Kidney (tissue), 14 donors: ENCODE results near the gene RNF180. TPM values are rescaled to one million over a fixed set of nuclear protein-coding genes. Genes with fewer than 3 reads are reported as not detected.

Experiments used
- DNase-seq, 5 donors: peaks; one replicate each; pipeline ENCODE4 v3.0.0-alpha.2; 2013 to 2020
- FAIRE-seq: peaks from 2 replicates; lab custom pipeline; 2012; peaks lifted over from hg19 to GRCh38; lab: Jason Lieb, UNC
- H3K27ac ChIP-seq, 2 donors: one replicate each; pipeline ENCODE4 v1.7.0; 2013; ENCODE audit warnings: low read depth in 2 of 2, low read length in 2 of 2, inconsistent platforms in 1 of 2
- H3K27me3 ChIP-seq: one replicate; pipeline ENCODE4 v1.7.1; 2013; ENCODE audit warnings: low read length, inconsistent platforms; ENCODE audit not compliant: control insufficient read depth, insufficient read depth
- H3K36me3 ChIP-seq, 3 donors: one replicate each; pipeline versions ENCODE4 v1.7.0 to v1.7.1; 2013; ENCODE audit warnings: low read length in 3 of 3, control low read depth in 1 of 3, inconsistent platforms in 1 of 3; ENCODE audit not compliant: insufficient read depth in 3 of 3, control insufficient read depth in 2 of 3
- H3K4me1 ChIP-seq, 3 donors: one replicate each; pipeline versions ENCODE4 v1.7.0 to v1.7.1; 2013; ENCODE audit warnings: low read length in 3 of 3, inconsistent platforms in 1 of 3, low read depth in 1 of 3; ENCODE audit not compliant: control insufficient read depth in 2 of 3, insufficient read depth in 2 of 3
- H3K4me3 ChIP-seq, 3 donors: one replicate each; pipeline versions ENCODE4 v1.7.0 to v1.8.1; 2013; ENCODE audit warnings: low read length in 3 of 3, control low read depth in 1 of 3, inconsistent platforms in 1 of 3
- H3K9ac ChIP-seq, 3 donors: one replicate each; pipeline versions ENCODE4 v1.7.0 to v1.7.1; 2013; ENCODE audit warnings: low read length in 3 of 3, control low read depth in 1 of 3, inconsistent platforms in 1 of 3
- H3K9me3 ChIP-seq, 3 donors: one replicate each; pipeline versions ENCODE4 v1.7.0 to v1.7.1; 2013; ENCODE audit warnings: low read length in 3 of 3, control low read depth in 1 of 3, inconsistent platforms in 1 of 3; ENCODE audit not compliant: control insufficient read depth in 2 of 3, insufficient read depth in 1 of 3
- intact Hi-C: fragments of 100-400 bp; cut with DNase I; formaldehyde crosslinking; loops from one replicate; pipeline ENCODE4 v1.11.1; 2022
- polyA plus RNA-seq: library from polyadenylated mRNA; stranded (reverse); fragments of 350-450 nt; fragmentation: Illumina TruSeq; extraction: RNeasy Lipid Tissue Mini Kit (QIAGEN cat#74804); gene quantifications from one replicate; pipeline ENCODE4 v1.2.3, GENCODE V29; 2014; ENCODE audit warnings: low read depth, low replicate concordance; ENCODE audit not compliant: insufficient read depth
- total RNA-seq: library from RNA; stranded (reverse); fragmentation: NEBNext Ultra II Directional; extraction: Animal tissue kit (Norgen Biotek cat#: 25700); gene quantifications from one replicate; pipeline ENCODE4 v1.2.1, GENCODE V29; 2021
- TF ChIP-seq, protein P1 (sequence below): IDR thresholded peaks from 3 replicates; pipeline ENCODE4 v1.5.1; 2012; ENCODE audit warnings: mild to moderate bottlenecking, moderate library complexity, borderline replicate concordance; ENCODE audit not compliant: insufficient read depth; ENCODE audit errors: extremely low read depth
- donor health status: control.
- donor health status: control.
- donor health status: control.
- donor health status: control.
- donor health status: control.
- donor health status: DM: yes; HTN: yes; CAD: no.
- donor health status: Normal renal cell carcinoma (clear cell type).

Gene RNF180
- total and polyA plus RNA-seq, 2 donors from 2014 or later = 3.8 to 23.0 TPM

DNA sequence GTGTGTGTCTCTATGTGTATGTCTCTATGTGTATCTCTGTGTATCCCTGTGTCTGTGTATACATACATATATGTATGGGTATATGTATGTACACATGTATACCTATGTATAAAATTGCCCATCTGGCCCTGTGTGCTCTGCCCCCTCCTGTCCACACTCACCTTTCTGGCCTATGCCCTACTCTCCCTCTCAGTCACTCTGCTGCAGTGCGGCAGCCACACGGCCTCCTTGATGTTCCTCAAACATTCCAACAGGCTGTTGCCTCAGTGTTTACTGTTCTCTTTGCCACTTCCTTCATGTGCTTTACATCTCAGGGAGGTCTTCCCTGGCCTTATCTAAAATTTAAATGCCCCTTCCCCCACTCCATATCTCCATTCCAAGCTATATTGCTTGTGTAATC lies 18.3 kb upstream of the RNF180 start:
- FAIRE-seq (no peak), DNase-seq (no peak)
- no peaks in the 10 kb centered on the region for H3K36me3 ChIP-seq
- intact Hi-C loops = loop anchor here (10.0 kb wide), 2 partner anchors 57 to 467 kb away; no protein-coding TSS in a partner anchor
- TF ChIP-seq, protein P1, sequence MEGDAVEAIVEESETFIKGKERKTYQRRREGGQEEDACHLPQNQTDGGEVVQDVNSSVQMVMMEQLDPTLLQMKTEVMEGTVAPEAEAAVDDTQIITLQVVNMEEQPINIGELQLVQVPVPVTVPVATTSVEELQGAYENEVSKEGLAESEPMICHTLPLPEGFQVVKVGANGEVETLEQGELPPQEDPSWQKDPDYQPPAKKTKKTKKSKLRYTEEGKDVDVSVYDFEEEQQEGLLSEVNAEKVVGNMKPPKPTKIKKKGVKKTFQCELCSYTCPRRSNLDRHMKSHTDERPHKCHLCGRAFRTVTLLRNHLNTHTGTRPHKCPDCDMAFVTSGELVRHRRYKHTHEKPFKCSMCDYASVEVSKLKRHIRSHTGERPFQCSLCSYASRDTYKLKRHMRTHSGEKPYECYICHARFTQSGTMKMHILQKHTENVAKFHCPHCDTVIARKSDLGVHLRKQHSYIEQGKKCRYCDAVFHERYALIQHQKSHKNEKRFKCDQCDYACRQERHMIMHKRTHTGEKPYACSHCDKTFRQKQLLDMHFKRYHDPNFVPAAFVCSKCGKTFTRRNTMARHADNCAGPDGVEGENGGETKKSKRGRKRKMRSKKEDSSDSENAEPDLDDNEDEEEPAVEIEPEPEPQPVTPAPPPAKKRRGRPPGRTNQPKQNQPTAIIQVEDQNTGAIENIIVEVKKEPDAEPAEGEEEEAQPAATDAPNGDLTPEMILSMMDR = no peak
- no peak overlapping the region for H3K4me3 ChIP-seq
- no peaks in the 10 kb centered on the region for H3K9me3 ChIP-seq
- no peak overlapping the region for H3K27ac ChIP-seq
- H3K27me3 ChIP-seq = no peaks in the 10 kb centered on the region
- no peak overlapping the region for H3K9ac ChIP-seq
- no peaks in the 10 kb centered on the region for H3K4me1 ChIP-seq

DNA sequence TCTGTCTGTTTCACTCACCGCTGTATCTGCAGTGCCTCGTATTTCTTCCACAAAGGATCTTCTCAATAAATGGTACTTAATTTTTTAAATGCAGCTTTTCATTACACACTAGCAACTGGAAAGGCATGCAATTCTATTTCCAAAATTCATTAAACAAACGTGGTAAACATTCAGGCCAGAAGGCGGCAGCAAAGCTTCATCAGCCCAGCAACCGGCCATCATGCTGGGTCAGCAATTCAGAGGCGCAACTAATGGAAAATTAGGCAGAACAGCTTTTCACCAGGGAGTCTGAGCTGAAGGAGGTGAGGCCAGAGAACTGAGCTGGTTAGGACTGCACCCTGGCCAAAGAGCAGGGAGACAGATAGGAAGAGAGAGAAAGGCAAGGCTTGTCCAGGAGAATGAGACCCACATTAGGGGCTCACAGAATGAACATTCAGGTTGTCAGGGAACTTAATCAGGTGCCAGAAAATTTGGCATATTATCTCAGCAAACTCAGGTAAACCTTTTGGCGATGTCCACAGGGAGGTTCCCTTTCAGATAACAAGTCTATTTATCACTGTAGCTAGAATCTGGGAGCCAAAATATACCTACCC lies 17.7 kb upstream of the RNF180 start:
- Histone ChIP-seq H3K27me3 (no peaks in the 10 kb centered on the region), H3K27ac (no peak overlapping the region), H3K4me3 (no peak overlapping the region), H3K4me1 (no peaks in the 10 kb centered on the region), H3K36me3 (no peaks in the 10 kb centered on the region), H3K9me3 (no peaks in the 10 kb centered on the region), H3K9ac (no peak overlapping the region)
- FAIRE-seq = peak; percentile 54
- TF ChIP-seq, protein P1 = peak; percentile 95
- peak; percentile 60 to 81 (median 74) for DNase-seq
- intact Hi-C loops = loop anchor here (10.0 kb wide), 2 partner anchors 57 to 467 kb away; no protein-coding TSS in a partner anchor

DNA sequence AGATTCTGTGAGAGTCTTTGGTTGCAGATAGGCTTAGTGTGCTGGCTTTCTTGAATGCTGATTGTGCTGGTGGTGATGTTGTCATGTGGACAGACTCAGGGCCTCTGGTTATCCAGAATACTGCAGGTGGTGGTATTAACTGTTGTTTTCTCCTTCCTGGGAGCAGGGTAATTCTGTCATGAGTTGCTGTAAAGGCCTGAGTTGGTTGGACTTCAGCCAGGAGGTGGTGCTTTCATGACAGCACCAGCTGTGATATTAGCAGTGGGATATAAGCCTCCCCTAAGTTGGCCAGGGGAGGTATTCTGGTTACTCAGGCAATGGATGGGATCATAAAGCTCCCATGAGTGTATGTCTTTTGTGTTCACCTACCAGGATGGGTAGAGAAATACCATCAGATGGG lies 16.4 kb upstream of the RNF180 start:
- peak in 1 of 5 donors; percentile 19 for DNase-seq
- H3K9ac ChIP-seq = no peak overlapping the region
- H3K27me3 ChIP-seq = no peaks in the 10 kb centered on the region
- no peak for FAIRE-seq
- H3K27ac ChIP-seq = no peak overlapping the region
- no peaks in the 10 kb centered on the region for H3K9me3 ChIP-seq
- TF ChIP-seq, protein P1 = no peak
- H3K4me3 ChIP-seq = no peak overlapping the region
- H3K4me1 ChIP-seq = no peaks in the 10 kb centered on the region
- no peaks in the 10 kb centered on the region for H3K36me3 ChIP-seq
- intact Hi-C loops = loop anchor here (10.0 kb wide), 2 partner anchors 56 to 466 kb away; no protein-coding TSS in a partner anchor
